ENCODE results near the gene NCSTN.

The NCSTN gene

GRCh38 chr1:160338580-160338979 is 4.6 kb upstream of the NCSTN start:
- TF ChIP-seq GATA2 (IDR thresholded peaks at IDR 0.05; ENCODE audit: low read depth, low read length) (no peak), GATA3 (IDR thresholded peaks at IDR 0.05; ENCODE audit: low read depth, low read length) (no peak)

DNA sequence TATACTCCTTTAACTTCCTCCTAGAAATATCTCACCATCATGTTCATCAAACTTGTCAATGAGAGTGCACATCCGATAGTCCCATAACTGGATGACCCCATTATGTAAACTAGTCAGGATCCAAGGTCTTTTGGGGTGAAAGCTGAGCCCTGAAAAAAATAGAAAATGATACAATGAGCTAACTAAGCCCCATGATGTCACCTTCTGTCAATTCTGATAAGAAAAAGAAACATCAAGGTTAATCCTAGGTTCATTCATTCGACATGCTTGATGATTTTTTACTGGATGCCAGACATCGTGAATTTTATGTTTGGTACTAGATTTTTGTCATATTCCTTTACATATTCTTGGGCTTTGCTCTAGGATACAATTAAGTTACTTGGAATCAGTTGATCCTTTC is 3.0 kb upstream of the NCSTN start:
- TF ChIP-seq GATA3 (IDR thresholded peaks at IDR 0.05; ENCODE audit: low read depth, low read length) = no peak
- TF ChIP-seq GATA2 (IDR thresholded peaks at IDR 0.05; ENCODE audit: low read depth, low read length) = no peak

- no peak for TF ChIP-seq GATA2 (IDR thresholded peaks at IDR 0.05; ENCODE audit: low read depth, low read length)
- TF ChIP-seq GATA3 (IDR thresholded peaks at IDR 0.05; ENCODE audit: low read depth, low read length) = no peak
Observed at GRCh38 chr1:160340866-160341265, 2.3 kb upstream of the NCSTN start.

DNA sequence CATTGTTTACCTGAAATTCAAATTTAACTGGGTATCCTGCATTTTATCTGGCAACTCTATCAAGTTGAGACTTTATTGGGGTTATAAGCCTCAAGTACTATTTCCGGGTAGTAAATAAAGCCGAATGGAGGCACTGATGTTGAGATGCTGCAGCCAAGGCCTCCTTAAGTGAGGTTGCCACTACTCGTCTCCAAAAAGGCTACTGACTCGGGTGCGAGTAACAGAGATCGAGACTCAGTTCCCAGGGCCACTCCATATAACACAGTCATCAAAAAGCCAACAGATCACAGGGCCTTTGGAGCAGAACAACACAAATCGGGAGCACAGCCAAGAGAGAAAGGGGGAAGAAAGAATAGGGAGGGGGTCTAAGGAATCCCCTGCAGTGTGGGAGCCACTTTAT is 657 bp upstream of the NCSTN start:
- TF ChIP-seq GATA3 (IDR thresholded peaks at IDR 0.05; ENCODE audit: low read depth, low read length) = no peak
- no peak for TF ChIP-seq GATA2 (IDR thresholded peaks at IDR 0.05; ENCODE audit: low read depth, low read length)

- TF ChIP-seq GATA2 (IDR thresholded peaks at IDR 0.05; ENCODE audit: low read depth, low read length) = no peak
- no peak for TF ChIP-seq GATA3 (IDR thresholded peaks at IDR 0.05; ENCODE audit: low read depth, low read length)
Observed at GRCh38 chr1:160344241-160344640, 1.1 kb downstream of the NCSTN start.

DNA sequence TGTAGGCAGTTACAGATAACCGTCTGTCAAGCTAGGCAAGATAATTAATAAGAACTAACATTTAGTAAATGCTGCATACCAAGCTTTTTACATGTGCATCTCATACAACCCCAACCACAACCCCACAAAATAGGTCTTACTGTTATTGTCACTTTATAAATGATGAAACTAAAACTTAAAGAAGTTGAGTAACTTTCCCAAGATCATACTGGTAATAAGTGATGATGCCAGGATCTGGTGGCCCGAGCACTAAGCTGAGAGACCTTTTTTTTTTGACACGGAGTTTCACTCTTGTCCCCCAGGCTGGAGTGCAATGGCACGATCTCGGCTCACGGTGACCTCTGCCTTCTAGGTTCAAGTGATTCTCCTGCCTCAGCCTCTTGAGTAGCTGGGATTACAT is 1.8 kb downstream of the NCSTN start:
- TF ChIP-seq GATA2 (IDR thresholded peaks at IDR 0.05; ENCODE audit: low read depth, low read length) (no peak), GATA3 (IDR thresholded peaks at IDR 0.05; ENCODE audit: low read depth, low read length) (no peak)

DNA sequence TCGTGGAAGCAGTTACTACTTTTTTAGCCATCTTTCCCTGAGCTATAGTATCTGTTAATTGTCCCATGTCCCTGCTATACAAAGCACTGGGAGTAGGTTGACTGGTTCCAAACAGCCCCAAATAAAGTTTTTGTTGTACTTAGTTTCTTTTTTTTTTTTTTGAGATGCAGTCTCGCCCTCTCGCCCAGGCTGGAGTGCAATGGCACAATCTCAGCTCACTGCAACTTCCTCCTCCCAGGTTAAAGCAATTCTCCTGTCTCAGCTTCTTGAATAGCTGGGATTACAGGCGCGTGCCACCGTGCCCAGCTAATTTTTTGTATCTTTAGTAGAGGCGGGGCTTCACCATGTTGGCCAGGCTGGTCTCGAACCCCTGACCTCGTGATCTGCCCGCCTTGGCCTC is 3.3 kb downstream of the NCSTN start:
- TF ChIP-seq GATA3 (IDR thresholded peaks at IDR 0.05; ENCODE audit: low read depth, low read length) (no peak), GATA2 (IDR thresholded peaks at IDR 0.05; ENCODE audit: low read depth, low read length) (no peak)

GRCh38 chr1:160346958-160347357 is 3.8 kb downstream of the NCSTN start:
- TF ChIP-seq GATA3 (IDR thresholded peaks at IDR 0.05; ENCODE audit: low read depth, low read length) (no peak), GATA2 (IDR thresholded peaks at IDR 0.05; ENCODE audit: low read depth, low read length) (no peak)

GRCh38 chr1:160351629-160352028 is 8.4 kb downstream of the NCSTN start:
- no peak for TF ChIP-seq GATA2 (IDR thresholded peaks at IDR 0.05; ENCODE audit: low read depth, low read length)
- no peak for TF ChIP-seq GATA3 (IDR thresholded peaks at IDR 0.05; ENCODE audit: low read depth, low read length)

- no peak for TF ChIP-seq GATA2 (IDR thresholded peaks at IDR 0.05; ENCODE audit: low read depth, low read length)
- TF ChIP-seq GATA3 (IDR thresholded peaks at IDR 0.05; ENCODE audit: low read depth, low read length) = no peak
Observed at GRCh38 chr1:160352555-160352954, 9.4 kb downstream of the NCSTN start.

DNA sequence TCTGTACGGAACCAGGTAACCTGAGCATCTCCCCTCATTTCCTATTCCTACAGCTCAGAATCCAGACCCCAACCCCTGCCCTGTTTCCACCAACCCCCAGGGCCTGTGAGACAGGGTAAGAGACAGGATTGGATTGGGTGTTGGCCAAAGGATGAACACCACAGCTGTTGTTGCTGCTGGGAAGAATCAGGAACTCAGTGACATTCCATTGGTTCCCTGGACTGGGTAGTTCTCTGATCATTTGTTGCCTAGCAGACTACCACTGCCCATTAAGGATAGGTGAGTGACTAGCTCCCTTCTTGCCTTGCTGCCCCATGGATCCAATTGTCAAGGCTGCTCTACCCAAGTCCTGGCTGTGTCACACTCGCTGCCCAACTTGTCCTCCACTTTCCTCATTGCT is 10.0 kb downstream of the NCSTN start:
- TF ChIP-seq GATA2 (IDR thresholded peaks at IDR 0.05; ENCODE audit: low read depth, low read length) = no peak
- no peak for TF ChIP-seq GATA3 (IDR thresholded peaks at IDR 0.05; ENCODE audit: low read depth, low read length)

DNA sequence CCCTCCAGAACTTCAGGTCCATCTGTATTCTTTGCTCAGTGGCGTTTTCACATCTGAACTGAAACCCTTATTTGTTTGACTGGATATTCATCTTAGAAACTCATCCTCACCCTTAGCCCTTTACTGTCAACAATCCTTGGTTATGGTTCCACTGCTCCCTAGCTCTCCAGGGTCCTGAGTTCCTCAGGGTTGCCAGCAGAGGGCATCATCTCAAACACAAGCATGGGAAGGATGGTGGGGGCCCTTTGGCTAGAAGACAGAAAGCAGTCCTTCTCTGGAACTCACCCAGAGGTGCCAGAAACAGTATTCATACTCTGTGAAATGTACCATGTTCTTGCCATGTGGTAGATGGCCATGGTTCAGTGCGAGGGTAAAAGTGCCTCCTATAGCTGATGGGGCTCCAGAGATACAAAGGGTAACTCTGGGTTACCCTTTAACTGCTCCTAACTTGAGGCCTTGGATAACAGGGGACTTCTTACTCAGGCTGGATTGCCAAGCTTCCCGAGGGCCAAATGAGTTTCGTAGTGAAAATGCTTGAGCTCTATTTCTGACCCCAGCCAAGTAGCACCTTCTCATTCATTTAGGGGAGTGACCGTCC is 11.3 kb downstream of the NCSTN start:
- TF ChIP-seq GATA2 (IDR thresholded peaks at IDR 0.05; ENCODE audit: low read depth, low read length) (no peak), GATA3 (IDR thresholded peaks at IDR 0.05; ENCODE audit: low read depth, low read length) (no peak)

- TF ChIP-seq GATA3 (IDR thresholded peaks at IDR 0.05; ENCODE audit: low read depth, low read length) (no peak), GATA2 (IDR thresholded peaks at IDR 0.05; ENCODE audit: low read depth, low read length) (no peak)
Observed at GRCh38 chr1:160357286-160358002, 14.3 kb downstream of the NCSTN start.

DNA sequence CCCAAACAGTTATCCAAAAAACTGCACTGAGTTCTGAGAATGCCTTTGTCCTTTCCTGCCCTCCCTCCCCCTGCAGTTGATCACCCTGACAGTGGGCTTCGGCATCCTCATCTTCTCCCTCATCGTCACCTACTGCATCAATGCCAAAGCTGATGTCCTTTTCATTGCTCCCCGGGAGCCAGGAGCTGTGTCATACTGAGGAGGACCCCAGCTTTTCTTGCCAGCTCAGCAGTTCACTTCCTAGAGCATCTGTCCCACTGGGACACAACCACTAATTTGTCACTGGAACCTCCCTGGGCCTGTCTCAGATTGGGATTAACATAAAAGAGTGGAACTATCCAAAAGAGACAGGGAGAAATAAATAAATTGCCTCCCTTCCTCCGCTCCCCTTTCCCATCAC is 14.9 kb downstream of the NCSTN start:
- no peak for TF ChIP-seq GATA2 (IDR thresholded peaks at IDR 0.05; ENCODE audit: low read depth, low read length)
- no peak for TF ChIP-seq GATA3 (IDR thresholded peaks at IDR 0.05; ENCODE audit: low read depth, low read length)

- TF ChIP-seq GATA2 (IDR thresholded peaks at IDR 0.05; ENCODE audit: low read depth, low read length) (no peak), GATA3 (IDR thresholded peaks at IDR 0.05; ENCODE audit: low read depth, low read length) (no peak)
Observed at GRCh38 chr1:160359559-160360226, 16.5 kb downstream of the NCSTN start.

Data from SH-SY5Y (cell line).